GM23338 (cell line): Measurements from ENCODE around the gene ITIH4. TPM values are rescaled to one million over a fixed set of nuclear protein-coding genes. Genes with fewer than 3 reads are reported as not detected.

Experiments used
- ATAC-seq: fragments of 200-7000 bp; cut with Tn5 transposase; 3 replicates; pipeline ENCODE4 v1.9.1; 2020
- DNase-seq: peaks from one replicate; pipeline ENCODE4 v3.0.0-alpha.2; 2015; ENCODE audit warnings: low spot score
- H2AFZ ChIP-seq: fragments of 200-600 bp; sonication (generic); 2 replicates; pipeline ENCODE4 v1.8.0; 2016; ENCODE audit warnings: antibody characterized with exemption, mild to moderate bottlenecking, moderate library complexity
- H3F3A ChIP-seq: fragments of 200-600 bp; sonication (generic); replicated peaks from 2 replicates; pipeline ENCODE4 v1.8.0; 2017; ENCODE audit warnings: antibody characterized with exemption, mixed run types, low read depth
- H3K27ac ChIP-seq: fragments of 200-600 bp; sonication (generic); 2 replicates; pipeline ENCODE4 v1.6.1; 2016; ENCODE audit warnings: low read depth
- H3K27me3 ChIP-seq: fragments of 200-600 bp; sonication (generic); 2 replicates; pipeline ENCODE4 v1.8.0; 2016; ENCODE audit warnings: mild to moderate bottlenecking, mixed run types, moderate library complexity; ENCODE audit not compliant: insufficient read depth
- H3K36me3 ChIP-seq: fragments of 200-600 bp; sonication (generic); 2 replicates; pipeline ENCODE4 v1.8.0; 2016; ENCODE audit warnings: mild to moderate bottlenecking; ENCODE audit not compliant: insufficient read depth
- H3K4me1 ChIP-seq: fragments of 200-600 bp; sonication (generic); 2 replicates; pipeline ENCODE4 v1.8.0; 2016; ENCODE audit warnings: mild to moderate bottlenecking, moderate library complexity; ENCODE audit not compliant: insufficient read depth
- H3K4me2 ChIP-seq: fragments of 200-600 bp; sonication (generic); 2 replicates; pipeline ENCODE4 v1.7.1; 2017; ENCODE audit warnings: mixed run types
- H3K4me3 ChIP-seq: fragments of 200-600 bp; sonication (generic); 2 replicates; pipeline ENCODE4 v1.6.1; 2016; ENCODE audit warnings: mixed run types
- H3K79me2 ChIP-seq: fragments of 200-600 bp; sonication (generic); replicated peaks from 2 replicates; pipeline ENCODE4 v1.8.0; 2017; ENCODE audit warnings: mild to moderate bottlenecking; ENCODE audit not compliant: insufficient read depth
- H3K9me2 ChIP-seq: fragments of 200-600 bp; sonication (generic); 2 replicates; pipeline ENCODE4 v1.8.0; 2017; ENCODE audit not compliant: insufficient read depth
- H4K20me1 ChIP-seq: fragments of 200-600 bp; sonication (generic); replicated peaks from 2 replicates; pipeline ENCODE4 v1.8.0; 2017; ENCODE audit warnings: mild to moderate bottlenecking; ENCODE audit not compliant: insufficient read depth
- H3K27ac Mint-ChIP-seq: 2 replicates; pipeline ENCODE4 v1.8.0; 2020; ENCODE audit warnings: inconsistent platforms, mild to moderate bottlenecking, moderate library complexity, mixed read lengths
- H3K27me3 Mint-ChIP-seq: 3 replicates; pipeline ENCODE4 v1.8.0; 2022; ENCODE audit warnings: low read depth, mild to moderate bottlenecking, moderate library complexity, mixed read lengths, inconsistent platforms; ENCODE audit not compliant: insufficient read depth, poor library complexity
- H3K36me3 Mint-ChIP-seq: 3 replicates; pipeline ENCODE4 v1.8.0; 2021; ENCODE audit warnings: low read depth, mild to moderate bottlenecking, inconsistent platforms, moderate library complexity, mixed read lengths
- H3K4me1 Mint-ChIP-seq: 3 replicates; pipeline ENCODE4 v1.8.0; 2020; ENCODE audit warnings: mild to moderate bottlenecking, inconsistent platforms, mixed read lengths
- H3K4me3 Mint-ChIP-seq: 3 replicates; pipeline ENCODE4 v1.8.0; 2021; ENCODE audit warnings: moderate library complexity, mild to moderate bottlenecking, inconsistent platforms, mixed read lengths
- H3K9me3 Mint-ChIP-seq: 3 replicates; pipeline ENCODE4 v1.8.0; 2020; ENCODE audit warnings: moderate library complexity, mild to moderate bottlenecking, inconsistent platforms, mixed read lengths
- CREB1 ChIP-seq: fragments of 250-450 bp; sonication (Bioruptor Pico); IDR thresholded peaks from 2 replicates; pipeline ENCODE4 v1.5.0; 2020; ENCODE audit warnings: low read depth, mild to moderate bottlenecking, moderate library complexity
- CTCF ChIP-seq, 2 experiments: fragments of 200-600 bp in 1 of 2; sonication (generic) in 1 of 2; conservative IDR thresholded peaks; 2 replicates each; pipeline versions ENCODE4 v1.5.1 to v1.6.1; 2016 to 2017; ENCODE audit warnings: antibody characterized with exemption in 2 of 2, low read depth in 2 of 2, mild to moderate bottlenecking in 2 of 2, moderate library complexity in 1 of 2
- ETS1 ChIP-seq: IDR thresholded peaks from 2 replicates; pipeline ENCODE4 v1.6.1; 2016; ENCODE audit warnings: antibody characterized with exemption
- POLR2AphosphoS5 ChIP-seq: IDR thresholded peaks from 2 replicates; pipeline ENCODE4 v1.6.1; 2016; ENCODE audit warnings: antibody characterized with exemption, low read depth
- REST ChIP-seq: IDR thresholded peaks from one replicate; pipeline ENCODE4 v1.6.1; 2018; ENCODE audit warnings: antibody characterized with exemption; ENCODE audit not compliant: unreplicated experiment
- ZNF462 ChIP-seq: fragments of 250-450 bp; sonication (Bioruptor Pico); IDR thresholded peaks from 2 replicates; pipeline ENCODE4 v1.5.0; 2020; ENCODE audit warnings: mild to moderate bottlenecking, moderate library complexity
- polyA plus RNA-seq: library from polyadenylated mRNA; unstranded; fragments of >200 nt; fragmentation: Nextera tagmentation; extraction: Ambion mirVana; gene quantifications from 2 replicates; pipeline ENCODE4 v1.2.1, GENCODE V29; 2016
- total RNA-seq: library from RNA; depleted of rRNA; stranded (reverse); fragments of >200 nt; shearing (Covaris generic); gene quantifications from 2 replicates; pipeline ENCODE4 v1.2.3, GENCODE V29; 2014

The ITIH4 gene
- total and polyA plus RNA-seq, 2 experiments from 2014 or later, result 0.82 to 1.4 TPM

- TF ChIP-seq ETS1 (no peak), ZNF462 (no peak), CTCF (conservative IDR thresholded peaks at IDR 0.05; ENCODE audit: low read depth in 2 of 2) (no peak)
Observed at GRCh38 chr3:52798376-52798977, 32.0 kb downstream of the ITIH4 start (continued).

GRCh38 chr3:52796411-52796810, 34.1 kb downstream of the ITIH4 start:
- H3K27ac Mint-ChIP-seq, result no peak overlapping the region
- H3K27ac ChIP-seq, result no peak overlapping the region
- TF ChIP-seq POLR2AphosphoS5, result no peak
- TF ChIP-seq CREB1 (CRISPR knock-in tag), result no peak
- no peak for TF ChIP-seq REST
- H3K4me1 Mint-ChIP-seq, result no peaks in the 10 kb centered on the region
- no peak overlapping the region for H3K4me3 Mint-ChIP-seq
- peaks cover 13% of the 10 kb centered on the region for H3K27me3 Mint-ChIP-seq
- H3K4me2 ChIP-seq, result no peak overlapping the region
- no peaks in the 10 kb centered on the region for H3K4me1 ChIP-seq
- no peaks in the 10 kb centered on the region for H3K36me3 Mint-ChIP-seq
- no peaks in the 10 kb centered on the region for H3K79me2 ChIP-seq
- ATAC-seq (no peak), DNase-seq (no peak)
- no peaks in the 10 kb centered on the region for H4K20me1 ChIP-seq
- H3K27me3 ChIP-seq, result no peaks in the 10 kb centered on the region
- no peaks in the 10 kb centered on the region for H3K36me3 ChIP-seq
- H3K9me3 Mint-ChIP-seq, result no peaks in the 10 kb centered on the region
- H3K9me2 ChIP-seq, result no peaks in the 10 kb centered on the region
- no peaks in the 10 kb centered on the region for H3F3A ChIP-seq
- no peak overlapping the region for H2AFZ ChIP-seq
- no peak overlapping the region for H3K4me3 ChIP-seq
